Liver (tissue), 9 donors: ENCODE measurements around the gene ATE1. TPM values are rescaled to one million over a fixed set of nuclear protein-coding genes. Genes with fewer than 3 reads are reported as not detected.

ENCODE experiments used
- DNase-seq: peaks from one replicate; pipeline ENCODE4 v3.0.0-alpha.2; 2017; ENCODE audit warnings: low spot score
- H3K27ac ChIP-seq, 2 donors: one replicate each; pipeline ENCODE4 v1.7.0; 2013; ENCODE audit warnings: inconsistent platforms in 2 of 2, low read length in 2 of 2, control low read depth in 1 of 2, low read depth in 1 of 2, mild to moderate bottlenecking in 1 of 2
- H3K27me3 ChIP-seq, 4 donors: one replicate each; pipeline versions ENCODE4 v1.6.1 to v1.7.0; 2013; ENCODE audit warnings: low read length in 3 of 4, inconsistent platforms in 1 of 4, mild to moderate bottlenecking in 1 of 4, moderate library complexity in 1 of 4; ENCODE audit not compliant: control insufficient read depth in 4 of 4, insufficient read depth in 4 of 4
- H3K36me3 ChIP-seq, 4 donors: one replicate each; pipeline versions ENCODE4 v1.6.1 to v1.7.0; 2013; ENCODE audit warnings: low read length in 3 of 4, mild to moderate bottlenecking in 3 of 4, low read depth in 1 of 4, moderate library complexity in 1 of 4; ENCODE audit not compliant: control insufficient read depth in 4 of 4, insufficient read depth in 3 of 4
- H3K4me1 ChIP-seq, 4 donors: one replicate each; pipeline versions ENCODE4 v1.6.1 to v1.7.0; 2013; ENCODE audit warnings: low read length in 3 of 4, mild to moderate bottlenecking in 3 of 4, moderate library complexity in 1 of 4; ENCODE audit not compliant: control insufficient read depth in 4 of 4, insufficient read depth in 4 of 4
- H3K4me3 ChIP-seq, 3 donors: one replicate each; pipeline versions ENCODE4 v1.6.1 to v1.7.0; 2013; ENCODE audit warnings: low read length in 3 of 3, control low read depth in 1 of 3, low read depth in 1 of 3, mild to moderate bottlenecking in 1 of 3
- H3K9ac ChIP-seq, 2 donors: one replicate each; pipeline ENCODE4 v1.7.0; 2013; ENCODE audit warnings: low read length in 2 of 2, mild to moderate bottlenecking in 2 of 2, moderate library complexity in 2 of 2, control low read depth in 1 of 2, low read depth in 1 of 2
- H3K9me3 ChIP-seq, 4 donors: one replicate each; pipeline versions ENCODE4 v1.6.1 to v1.7.0; 2013; ENCODE audit warnings: low read length in 3 of 4; ENCODE audit not compliant: control insufficient read depth in 4 of 4
- FOXA1 ChIP-seq: IDR thresholded peaks from 2 replicates; pipeline ENCODE4 v1.6.1; 2016; ENCODE audit warnings: antibody characterized with exemption
- GABPA ChIP-seq, 2 donors: IDR thresholded peaks in 1 of 2; conservative IDR thresholded peaks in 1 of 2; 2 replicates each; pipeline ENCODE4 v1.6.1; 2016; ENCODE audit warnings: antibody characterized with exemption in 2 of 2, mild to moderate bottlenecking in 1 of 2, moderate library complexity in 1 of 2
- HNF4A ChIP-seq, 2 donors: conservative IDR thresholded peaks; 2 replicates each; pipeline ENCODE4 v1.6.1; 2016; ENCODE audit warnings: antibody characterized with exemption in 2 of 2, mild to moderate bottlenecking in 2 of 2
- HNF4G ChIP-seq: IDR thresholded peaks from 2 replicates; pipeline ENCODE4 v1.6.1; 2016; ENCODE audit warnings: antibody characterized with exemption
- JUND ChIP-seq, 2 donors: IDR thresholded peaks; 2 replicates each; pipeline ENCODE4 v1.6.1; 2016; ENCODE audit warnings: antibody characterized with exemption in 2 of 2
- NR2F2 ChIP-seq: IDR thresholded peaks from 2 replicates; pipeline ENCODE4 v1.6.1; 2016; ENCODE audit warnings: antibody characterized with exemption
- RAD21 ChIP-seq, 2 donors: IDR thresholded peaks; 2 replicates each; pipeline ENCODE4 v1.6.1; 2016; ENCODE audit warnings: antibody characterized with exemption in 2 of 2, mild to moderate bottlenecking in 2 of 2
- TAF1 ChIP-seq: conservative IDR thresholded peaks from 2 replicates; pipeline ENCODE4 v1.6.1; 2016; ENCODE audit warnings: antibody characterized with exemption, mild to moderate bottlenecking
- YY1 ChIP-seq: IDR thresholded peaks from 2 replicates; pipeline ENCODE4 v1.6.1; 2016; ENCODE audit warnings: antibody characterized with exemption, mild to moderate bottlenecking
- ZBTB33 ChIP-seq: IDR thresholded peaks from 2 replicates; pipeline ENCODE4 v1.6.1; 2016; ENCODE audit warnings: antibody characterized with exemption
- WGBS: extraction: QIAGEN DNeasy Blood & Tissue Kit; methylation state at CpG from one replicate; pipeline ENCODE4 v1.1.7; 2013; 5-methylcytosine and 5-hydroxymethylcytosine counted together
- polyA plus RNA-seq, 2 donors: library from polyadenylated mRNA; stranded (reverse) in 1 of 2; unstranded in 1 of 2; fragments of 200-250 nt in 1 of 2; fragments of >200 nt in 1 of 2; fragmentation: Nextera tagmentation in 1 of 2; extraction: Ambion mirVana in 1 of 2; gene quantifications; one replicate each; pipeline versions ENCODE4 v1.2.1 to v1.2.3, GENCODE V29; 2013 to 2015
- total RNA-seq, 2 donors: library from RNA; depleted of rRNA; stranded (reverse); fragments of >200 nt; gene quantifications; one replicate each; pipeline ENCODE4 v1.2.3, GENCODE V29; 2014
- donor health status: healthy.
- donor health status: healthy.
- donor health status: healthy.
- donor health status: healthy.
- donor health status: healthy.

ATE1 gene
- total and polyA plus RNA-seq, 4 donors, result 7.9 to 34.9 (median 13.5) TPM

GRCh38 chr10:121928528-121928884, 675 bp upstream of the ATE1 start:
- no peak for DNase-seq
- no peaks in the 10 kb centered on the region for H3K9me3 ChIP-seq
- peaks cover 0 to 21% (median 9%) of the 10 kb centered on the region in 4 donors for H3K4me1 ChIP-seq
- H3K27me3 ChIP-seq, result no peaks in the 10 kb centered on the region
- peak overlapping the region; percentile 57 to 92 (median 89) for H3K4me3 ChIP-seq
- peak overlapping the region; percentile 90 for H3K27ac ChIP-seq
- peak overlapping the region; percentile 75 to 93 for H3K9ac ChIP-seq
- no peak for TF ChIP-seq ZBTB33
- no peak for TF ChIP-seq RAD21 (IDR thresholded peaks at IDR 0.05)
- no peak for TF ChIP-seq NR2F2
- peaks cover 0 to under 1% (median 0%) of the 10 kb centered on the region in 4 donors for H3K36me3 ChIP-seq
- WGBS, result 1% methylated on average over 20 of the region's 20 CpGs

- no peaks in the 10 kb centered on the region for H3K27me3 ChIP-seq
- under 1% methylated on average over 48 of the region's 48 CpGs for WGBS
- H3K4me3 ChIP-seq, result peak overlapping the region; percentile 82 to 95 (median 89)
- peak overlapping the region; percentile 90 for H3K27ac ChIP-seq
- TF ChIP-seq TAF1 (peak; percentile 36), YY1 (peak; percentile 61), HNF4G (no peak), JUND (IDR thresholded peaks at IDR 0.05) (no peak)
- H3K4me1 ChIP-seq, result peaks cover 0 to 21% (median 9%) of the 10 kb centered on the region in 4 donors
- peaks cover 2 to 10% (median 4%) of the 10 kb centered on the region in 4 donors for H3K36me3 ChIP-seq
- no peaks in the 10 kb centered on the region for H3K9me3 ChIP-seq
- DNase-seq, result peak; percentile 69
- peak overlapping the region; percentile 75 to 94 for H3K9ac ChIP-seq
Measured at GRCh38 chr10:121927318-121927840, 452 bp downstream of the ATE1 start.

- Histone ChIP-seq H3K4me1 (peaks cover 0 to 21% (median 9%) of the 10 kb centered on the region in 4 donors), H3K27ac (peak overlapping the region; percentile 90), H3K36me3 (peaks cover 2 to 13% (median 4%) of the 10 kb centered on the region in 4 donors), H3K4me3 (peak overlapping the region; percentile 82 to 95 (median 89)), H3K27me3 (no peaks in the 10 kb centered on the region), H3K9me3 (no peaks in the 10 kb centered on the region), H3K9ac (peak overlapping the region; percentile 75 to 94)
- DNase-seq, result no peak
- TF ChIP-seq FOXA1 (no peak), HNF4A (conservative IDR thresholded peaks at IDR 0.05) (no peak), ZBTB33 (no peak), GABPA (IDR thresholded peaks at IDR 0.05 in 1 of 2, conservative IDR thresholded peaks at IDR 0.05 in 1 of 2) (peak in 1 of 2 donors; percentile 51), YY1 (peak; percentile 71)
- WGBS, result under 1% methylated on average over 20 of the region's 20 CpGs
Measured at GRCh38 chr10:121926671-121927317, 1.0 kb downstream of the ATE1 start.
